Liver (tissue), 3 donors: ENCODE results near the gene PTPRN2.

Experiments
- CTCF ChIP-seq: fragments of 150-350 bp; IDR thresholded peaks from 2 replicates; pipeline ENCODE4 v1.5.1; 2017; ENCODE audit warnings: improper control_type of control experiment, low read depth, low read length; ENCODE audit not compliant: missing input control
- FOXA1 ChIP-seq: IDR thresholded peaks from 2 replicates; pipeline ENCODE4 v1.6.1; 2016; ENCODE audit warnings: antibody characterized with exemption
- HNF4G ChIP-seq: IDR thresholded peaks from 2 replicates; pipeline ENCODE4 v1.6.1; 2016; ENCODE audit warnings: antibody characterized with exemption
- JUND ChIP-seq, 2 donors: IDR thresholded peaks; 2 replicates each; pipeline ENCODE4 v1.6.1; 2016; ENCODE audit warnings: antibody characterized with exemption in 2 of 2
- TAF1 ChIP-seq: conservative IDR thresholded peaks from 2 replicates; pipeline ENCODE4 v1.6.1; 2016; ENCODE audit warnings: antibody characterized with exemption, mild to moderate bottlenecking
- donor health status: healthy.
- donor health status: healthy.

- TF ChIP-seq CTCF: no peak
- no peak for TF ChIP-seq TAF1
- no peak for TF ChIP-seq HNF4G
- no peak for TF ChIP-seq FOXA1
- TF ChIP-seq JUND (IDR thresholded peaks at IDR 0.05): no peak
Measured at GRCh38 chr7:158460665-158461064, 127.0 kb downstream of the PTPRN2 start.
